Endothelial cell (in vitro differentiated cells): ENCODE measurements around the gene MOCOS. TPM values are rescaled to one million over a fixed set of nuclear protein-coding genes. Genes with fewer than 3 reads are reported as not detected.

ENCODE experiments used
- DNase-seq: peaks from one replicate; pipeline ENCODE4 v3.0.0; 2021; ENCODE audit warnings: low spot score
- H3K27ac Mint-ChIP-seq: one replicate; pipeline ENCODE4 v1.8.0; 2021; ENCODE audit warnings: mixed read lengths, inconsistent platforms; ENCODE audit not compliant: unreplicated experiment
- H3K27me3 Mint-ChIP-seq: one replicate; pipeline ENCODE4 v1.8.0; 2021; ENCODE audit warnings: mild to moderate bottlenecking, moderate library complexity, mixed read lengths, inconsistent platforms; ENCODE audit not compliant: unreplicated experiment
- H3K36me3 Mint-ChIP-seq: one replicate; pipeline ENCODE4 v1.8.0; 2021; ENCODE audit warnings: mild to moderate bottlenecking, low read depth, mixed read lengths, inconsistent platforms; ENCODE audit not compliant: unreplicated experiment
- H3K4me1 Mint-ChIP-seq: one replicate; pipeline ENCODE4 v1.8.0; 2021; ENCODE audit warnings: mild to moderate bottlenecking, mixed read lengths, inconsistent platforms; ENCODE audit not compliant: unreplicated experiment
- H3K4me3 Mint-ChIP-seq: one replicate; pipeline ENCODE4 v1.8.0; 2021; ENCODE audit warnings: mild to moderate bottlenecking, mixed read lengths, inconsistent platforms; ENCODE audit not compliant: unreplicated experiment
- H3K9me3 Mint-ChIP-seq: one replicate; pipeline ENCODE4 v1.8.0; 2021; ENCODE audit warnings: mixed read lengths, inconsistent platforms; ENCODE audit not compliant: unreplicated experiment
- CTCF ChIP-seq: fragments of 200-600 bp; sonication (generic); IDR thresholded peaks from one replicate; pipeline ENCODE4 v1.5.0; 2021; ENCODE audit warnings: antibody characterized with exemption; ENCODE audit not compliant: unreplicated experiment
- total RNA-seq: library from RNA; stranded (reverse); fragmentation: NEBNext Ultra II Directional; extraction: Animal tissue kit (Norgen Biotek cat#: 25700); gene quantifications from one replicate; pipeline ENCODE4 v1.2.1, GENCODE V29; 2021; ENCODE audit not compliant: unreplicated experiment

The MOCOS gene
- total RNA-seq, 1 donor from 2014 or later: 0.56 TPM

DNA sequence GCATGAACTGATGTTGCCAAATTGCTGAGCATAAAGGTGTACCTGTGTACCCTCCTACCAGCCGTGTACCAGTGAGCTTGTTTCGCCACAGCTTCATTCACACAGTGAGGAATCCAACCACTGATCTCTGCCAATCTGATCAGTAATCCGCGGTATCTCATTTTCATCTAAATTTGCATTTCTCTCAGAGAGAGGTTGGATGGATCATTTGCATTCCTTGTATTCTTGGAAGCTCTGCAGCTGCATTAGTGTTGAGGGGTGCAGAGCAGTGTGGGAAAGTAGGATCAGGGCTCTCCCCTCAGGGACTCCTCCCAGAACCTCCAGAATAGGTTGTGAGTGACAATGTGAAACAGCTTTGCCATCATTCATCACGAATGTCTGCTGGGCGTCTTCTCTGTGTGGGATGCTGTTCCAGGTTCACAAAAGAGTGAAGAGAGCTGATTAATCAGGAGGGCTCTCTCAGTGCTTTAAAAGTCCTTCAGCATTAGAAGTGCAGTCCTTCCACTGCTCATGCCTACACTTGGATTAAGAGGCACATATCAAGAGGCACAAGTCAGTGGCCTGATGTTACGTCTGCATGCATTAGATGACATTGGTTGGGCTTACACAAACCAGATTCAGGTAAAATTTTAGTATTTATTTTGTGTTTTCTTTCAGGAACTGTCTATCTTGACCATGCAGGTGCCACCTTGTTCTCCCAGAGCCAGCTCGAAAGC lies 7.5 kb downstream of the MOCOS start:
- Mint-ChIP-seq H3K4me1 (no peaks in the 10 kb centered on the region), H3K36me3 (no peaks in the 10 kb centered on the region), H3K9me3 (peaks cover 4% of the 10 kb centered on the region), H3K4me3 (no peak overlapping the region), H3K27ac (no peak overlapping the region), H3K27me3 (no peaks in the 10 kb centered on the region)
- DNase-seq: no peak
- no peak for TF ChIP-seq CTCF

DNA sequence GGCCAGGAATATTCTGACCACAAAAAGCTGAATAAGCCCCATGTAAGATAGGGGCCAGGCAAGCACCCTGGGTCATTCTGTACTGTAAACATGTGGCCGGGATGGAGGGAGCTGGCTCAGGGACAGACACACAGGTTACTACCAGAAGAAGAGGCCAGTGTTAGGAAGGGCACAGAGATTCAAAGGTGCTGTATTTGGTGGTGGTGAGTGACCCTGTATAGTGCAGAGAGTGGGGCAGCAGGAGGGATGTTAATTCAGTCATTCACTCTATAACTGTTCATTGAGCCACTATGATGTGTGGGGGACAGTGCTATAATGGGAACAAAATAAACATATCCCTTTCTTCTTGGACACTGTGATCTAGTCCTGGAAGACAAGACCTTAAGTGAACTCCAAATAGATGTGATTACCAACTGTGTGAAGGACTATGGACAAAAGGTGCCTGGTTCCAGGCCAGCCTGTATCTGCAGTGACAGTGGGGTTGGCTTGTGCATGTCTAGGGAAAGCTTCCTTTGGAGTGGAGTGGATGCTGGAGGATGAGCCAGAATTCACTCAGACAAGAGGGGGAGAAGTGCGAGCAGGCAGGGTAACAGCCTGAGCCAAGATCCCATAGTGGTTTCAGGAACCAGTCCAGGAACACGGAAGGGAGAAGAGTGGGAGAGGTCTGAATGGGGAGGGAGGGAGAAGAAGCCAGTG lies 8.3 kb downstream of the MOCOS start:
- DNase-seq: no peak
- Mint-ChIP-seq H3K36me3 (no peaks in the 10 kb centered on the region), H3K27ac (no peak overlapping the region), H3K4me1 (no peaks in the 10 kb centered on the region), H3K9me3 (peaks cover 4% of the 10 kb centered on the region), H3K27me3 (no peaks in the 10 kb centered on the region), H3K4me3 (no peak overlapping the region)
- TF ChIP-seq CTCF: no peak

- H3K27ac Mint-ChIP-seq: no peak overlapping the region
- no peaks in the 10 kb centered on the region for H3K27me3 Mint-ChIP-seq
- TF ChIP-seq CTCF: no peak
- no peaks in the 10 kb centered on the region for H3K4me1 Mint-ChIP-seq
- no peak overlapping the region for H3K4me3 Mint-ChIP-seq
- no peaks in the 10 kb centered on the region for H3K9me3 Mint-ChIP-seq
- DNase-seq: no peak
- no peaks in the 10 kb centered on the region for H3K36me3 Mint-ChIP-seq
Measured at GRCh38 chr18:36196238-36196995, 9.1 kb downstream of the MOCOS start.

DNA sequence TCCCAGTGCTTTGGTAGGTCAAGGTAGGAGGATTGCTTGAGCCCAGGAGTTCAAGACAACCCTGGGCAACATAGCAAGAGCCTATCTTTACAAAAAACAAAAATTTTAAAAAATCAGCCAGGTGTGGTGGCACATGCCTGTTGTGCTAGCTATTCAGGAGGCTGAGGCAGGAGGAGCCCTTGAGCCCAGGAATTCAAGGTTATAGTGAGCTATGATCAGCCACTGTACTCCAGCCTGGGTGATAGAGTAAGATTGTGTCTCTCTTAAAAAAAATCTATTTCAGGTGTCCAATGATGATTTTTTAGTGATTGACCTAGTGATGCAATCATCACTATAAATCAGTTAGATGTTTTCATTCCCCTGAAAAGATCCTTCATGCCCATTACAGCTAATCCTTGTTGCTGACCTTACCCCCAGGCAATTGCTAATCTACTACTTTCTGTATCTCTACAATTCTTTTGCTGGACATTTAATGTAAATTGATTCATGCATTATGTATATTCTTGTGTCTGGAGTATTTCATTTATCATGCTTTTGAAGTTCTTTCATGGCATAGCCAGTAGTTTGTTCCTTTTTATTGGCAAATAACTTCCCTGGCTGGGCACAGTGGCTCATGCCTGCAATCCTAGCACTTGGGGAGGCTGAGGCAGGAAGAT lies 10.3 kb downstream of the MOCOS start:
- no peak for DNase-seq
- H3K4me1 Mint-ChIP-seq: no peaks in the 10 kb centered on the region
- H3K27ac Mint-ChIP-seq: no peak overlapping the region
- no peaks in the 10 kb centered on the region for H3K27me3 Mint-ChIP-seq
- no peak overlapping the region for H3K4me3 Mint-ChIP-seq
- no peaks in the 10 kb centered on the region for H3K36me3 Mint-ChIP-seq
- no peak for TF ChIP-seq CTCF
- H3K9me3 Mint-ChIP-seq: no peaks in the 10 kb centered on the region
